ENCODE results near the gene PRKCA.

DNA sequence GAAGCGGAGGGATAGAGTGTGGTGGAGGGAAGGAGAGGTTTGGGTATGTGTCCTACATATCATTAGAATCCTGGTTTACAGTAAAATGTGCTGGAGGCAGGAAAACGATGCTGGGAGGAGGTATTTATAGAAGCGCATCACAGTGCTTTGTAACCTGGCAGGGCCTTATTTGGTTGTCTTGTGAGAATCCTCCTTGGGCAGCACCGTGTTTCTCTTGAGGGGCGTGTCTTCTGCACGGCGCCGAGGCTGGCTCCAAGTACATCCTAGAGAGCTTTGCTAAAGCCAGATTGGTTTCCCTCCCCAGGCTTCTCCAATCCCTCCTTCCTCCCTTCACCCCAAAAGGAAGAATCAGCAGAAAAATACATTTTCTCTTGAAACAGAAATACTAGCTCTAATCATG, 556.9 kb downstream of the PRKCA start:
- TF ChIP-seq CTCF (conservative IDR thresholded peaks at IDR 0.05; ENCODE audit: low read depth, low read length) (no peak), EZH2 (IDR thresholded peaks at IDR 0.05; ENCODE audit: low read length, unreplicated experiment) (no peak), EZH2phosphoT487 (IDR thresholded peaks at IDR 0.05; ENCODE audit: borderline replicate concordance, low read length) (no peak)
